H1 (cell line): ENCODE results near the gene NDUFA13. TPM values are rescaled to one million over a fixed set of nuclear protein-coding genes. Genes with fewer than 3 reads are reported as not detected.
A peak's percentile ranks its signal among the peaks of the same experiment; 100 is the strongest.

Experiments
- CTCF ChIA-PET: fragments of 300-600 bp; sonication (Branson Sonifier 250); formaldehyde crosslinking; loops from one replicate; lab custom pipeline; 2021; ENCODE audit not compliant: partially characterized antibody; lab: Charles Lee
- POLR2A ChIA-PET: fragments of 300-600 bp; sonication (Branson Sonifier 250); formaldehyde crosslinking; loops from one replicate; lab custom pipeline; 2021; ENCODE audit warnings: inconsistent platforms; ENCODE audit not compliant: partially characterized antibody; lab: Charles Lee
- DNase-seq, 2 experiments: peaks; one replicate each; pipeline versions ENCODE4 v3.0.0 to v3.0.0-alpha.2; 2010 to 2022; ENCODE audit warnings: low spot score in 2 of 2, low read depth in 1 of 2, mixed read lengths in 1 of 2
- FAIRE-seq: peaks from 2 replicates; lab custom pipeline; 2011; peaks lifted over from hg19 to GRCh38; lab: Jason Lieb, UNC
- H2AFZ ChIP-seq: 2 replicates; pipeline ENCODE4 v1.8.1; 2012; ENCODE audit warnings: low read length, inconsistent platforms
- H2AK5ac ChIP-seq: 2 replicates; pipeline ENCODE4 v1.6.1; 2013; ENCODE audit warnings: low read depth, low read length
- H2BK120ac ChIP-seq: replicated peaks from 2 replicates; pipeline ENCODE3; 2013; ENCODE audit warnings: low read depth, low read length, inconsistent platforms
- H2BK12ac ChIP-seq: 2 replicates; pipeline ENCODE4 v1.6.1; 2013; ENCODE audit warnings: low read depth, low read length
- H2BK15ac ChIP-seq: 2 replicates; pipeline ENCODE4 v1.6.1; 2013; ENCODE audit warnings: low read length
- H2BK20ac ChIP-seq: 2 replicates; pipeline ENCODE4 v1.6.1; 2013; ENCODE audit warnings: low read length
- H2BK5ac ChIP-seq: 2 replicates; pipeline ENCODE4 v1.6.1; 2013; ENCODE audit warnings: low read depth, low read length
- H3K14ac ChIP-seq: 2 replicates; pipeline ENCODE4 v1.6.1; 2013; ENCODE audit warnings: inconsistent platforms; ENCODE audit not compliant: insufficient read length
- H3K18ac ChIP-seq: 2 replicates; pipeline ENCODE4 v1.6.1; 2013; ENCODE audit warnings: low read length; ENCODE audit errors: extremely low read depth
- H3K23ac ChIP-seq: 2 replicates; pipeline ENCODE4 v1.6.1; 2013; ENCODE audit warnings: inconsistent platforms; ENCODE audit not compliant: insufficient read length
- H3K23me2 ChIP-seq: 2 replicates; pipeline ENCODE4 v1.6.1; 2013; ENCODE audit warnings: low read depth, low read length
- H3K27ac ChIP-seq: 2 replicates; pipeline ENCODE4 v1.6.1; 2011; ENCODE audit warnings: low read depth, low read length, inconsistent platforms
- H3K27me3 ChIP-seq, 4 experiments: replicated peaks in 1 of 4; 1 replicate in 1 of 4; 2 replicates in 3 of 4; pipeline versions ENCODE4 v1.6.1 to v1.8.1; 2011 to 2013; ENCODE audit warnings: low read length in 3 of 4, mild to moderate bottlenecking in 3 of 4, inconsistent platforms in 2 of 4, mixed read lengths in 2 of 4, moderate library complexity in 1 of 4; ENCODE audit not compliant: control insufficient read depth in 3 of 4, insufficient read depth in 3 of 4; ENCODE audit errors: extremely low read depth in 1 of 4
- H3K36me3 ChIP-seq, 4 experiments: 2 replicates each; pipeline versions ENCODE4 v1.6.1 to v1.8.1; 2011 to 2013; ENCODE audit warnings: mild to moderate bottlenecking in 4 of 4, low read length in 3 of 4, moderate library complexity in 2 of 4, control low read depth in 1 of 4, inconsistent platforms in 1 of 4; ENCODE audit not compliant: insufficient read depth in 4 of 4, control insufficient read depth in 2 of 4
- H3K4ac ChIP-seq: replicated peaks from 2 replicates; pipeline ENCODE3; 2013; ENCODE audit warnings: low read length, low read depth, mixed read lengths, inconsistent platforms; ENCODE audit not compliant: insufficient read length
- H3K4me1 ChIP-seq, 4 experiments: replicated peaks in 1 of 4; 1 replicate in 1 of 4; 2 replicates in 3 of 4; pipeline versions ENCODE4 v1.6.1 to v1.8.1; 2011 to 2013; ENCODE audit warnings: low read length in 3 of 4, inconsistent platforms in 2 of 4, mixed read lengths in 1 of 4; ENCODE audit not compliant: insufficient read depth in 4 of 4, control insufficient read depth in 3 of 4
- H3K4me2 ChIP-seq, 2 experiments: 2 replicates each; pipeline versions ENCODE4 v1.6.1 to v1.8.1; 2011 to 2013; ENCODE audit warnings: low read depth in 2 of 2, low read length in 2 of 2, control low read depth in 1 of 2, inconsistent platforms in 1 of 2, mild to moderate bottlenecking in 1 of 2; ENCODE audit not compliant: insufficient read depth in 1 of 2
- H3K4me3 ChIP-seq, 4 experiments: fragments of 200-600, 300-600 bp in 1 of 4; sonication (generic), shearing (Covaris generic), sonication (Bioruptor Twin) in 1 of 4; 2 replicates each; pipeline versions ENCODE4 v1.5.1 to v1.8.1; 2011 to 2016; ENCODE audit warnings: low read length in 4 of 4, low read depth in 3 of 4, control low read depth in 2 of 4, inconsistent platforms in 2 of 4, mild to moderate bottlenecking in 2 of 4, mixed read lengths in 1 of 4, moderate library complexity in 1 of 4; ENCODE audit not compliant: insufficient read depth in 2 of 4; ENCODE audit errors: extremely low read depth in 1 of 4
- H3K56ac ChIP-seq: replicated peaks from 2 replicates; pipeline ENCODE3; 2013; ENCODE audit warnings: low read depth, mild to moderate bottlenecking, mixed read lengths, low read length, inconsistent platforms; ENCODE audit not compliant: insufficient read length
- H3K79me1 ChIP-seq: 2 replicates; pipeline ENCODE4 v1.6.1; 2013; ENCODE audit warnings: low read depth, low read length, control low read depth
- H3K79me2 ChIP-seq, 2 experiments: 2 replicates each; pipeline versions ENCODE4 v1.6.1 to v1.8.1; 2012 to 2013; ENCODE audit warnings: low read length in 2 of 2, mild to moderate bottlenecking in 2 of 2, inconsistent platforms in 1 of 2; ENCODE audit not compliant: insufficient read depth in 2 of 2, control insufficient read depth in 1 of 2
- H3K9ac ChIP-seq, 4 experiments: replicated peaks in 1 of 4; 1 replicate in 1 of 4; 2 replicates in 3 of 4; pipeline versions ENCODE4 v1.6.1 to v1.8.1; 2011 to 2013; ENCODE audit warnings: low read depth in 3 of 4, low read length in 3 of 4, control low read depth in 2 of 4, mild to moderate bottlenecking in 2 of 4, moderate library complexity in 2 of 4, inconsistent platforms in 1 of 4; ENCODE audit errors: extremely low read depth in 1 of 4
- H3K9me3 ChIP-seq, 2 experiments: 2 replicates each; pipeline versions ENCODE4 v1.6.1 to v1.8.1; 2012 to 2013; ENCODE audit warnings: mild to moderate bottlenecking in 2 of 2, moderate library complexity in 2 of 2, control low read depth in 1 of 2, inconsistent platforms in 1 of 2, low read depth in 1 of 2, low read length in 1 of 2, mixed read lengths in 1 of 2; ENCODE audit not compliant: insufficient read depth in 2 of 2
- H4K20me1 ChIP-seq, 2 experiments: replicated peaks in 1 of 2; 2 replicates each; pipeline versions ENCODE3 to v1.8.1; 2011 to 2013; ENCODE audit warnings: inconsistent platforms in 2 of 2, low read length in 2 of 2, mild to moderate bottlenecking in 1 of 2; ENCODE audit not compliant: insufficient read depth in 2 of 2, control insufficient read depth in 1 of 2
- H4K5ac ChIP-seq: 2 replicates; pipeline ENCODE4 v1.6.1; 2013; ENCODE audit warnings: low read length, low read depth, mixed read lengths, inconsistent platforms; ENCODE audit not compliant: insufficient read length
- H4K8ac ChIP-seq: 2 replicates; pipeline ENCODE4 v1.8.0; 2013; ENCODE audit warnings: mild to moderate bottlenecking, moderate library complexity, low read length, inconsistent platforms; ENCODE audit not compliant: insufficient read depth; ENCODE audit errors: extremely low read depth
- H4K91ac ChIP-seq: replicated peaks from 2 replicates; pipeline ENCODE3; 2013; ENCODE audit warnings: low read length, mixed read lengths, inconsistent platforms; ENCODE audit not compliant: insufficient read length
- ATF3 ChIP-seq: IDR thresholded peaks from 2 replicates; pipeline ENCODE4 v1.6.1; 2011; ENCODE audit warnings: low read depth, mild to moderate bottlenecking, low read length; ENCODE audit not compliant: insufficient read depth
- CBX5 ChIP-seq: fragments of 300-800, 300-1000 bp; sonication (generic); IDR thresholded peaks from 2 replicates; pipeline ENCODE4 v1.7.1; 2016; ENCODE audit warnings: antibody characterized with exemption, low read length, low read depth
- CEBPB ChIP-seq: IDR thresholded peaks from 2 replicates; pipeline ENCODE4 v1.6.1; 2012; ENCODE audit warnings: low read depth, low read length
- CTBP2 ChIP-seq: IDR thresholded peaks from 2 replicates; pipeline ENCODE4 v1.7.0; 2011; ENCODE audit warnings: borderline replicate concordance, mild to moderate bottlenecking, moderate library complexity, mixed read lengths, low read length; ENCODE audit not compliant: insufficient read depth, insufficient read length
- E2F6 ChIP-seq: IDR thresholded peaks from 2 replicates; pipeline ENCODE4 v1.6.1; 2012; ENCODE audit warnings: inconsistent platforms
- GABPA ChIP-seq: IDR thresholded peaks from 2 replicates; pipeline ENCODE4 v1.6.1; 2011; ENCODE audit warnings: mild to moderate bottlenecking, low read length, moderate library complexity, borderline replicate concordance; ENCODE audit not compliant: insufficient read depth
- HDAC2 ChIP-seq, 2 experiments: fragments of 300-600 bp in 1 of 2; sonication (generic) in 1 of 2; IDR thresholded peaks; 2 replicates each; pipeline ENCODE4 v1.6.1; 2011 to 2012; ENCODE audit warnings: low read depth in 2 of 2, low read length in 2 of 2, mild to moderate bottlenecking in 2 of 2, moderate library complexity in 2 of 2, borderline replicate concordance in 1 of 2, inconsistent platforms in 1 of 2
- SAP30 ChIP-seq: fragments of 300-600 bp; sonication (generic); IDR thresholded peaks from 2 replicates; pipeline ENCODE4 v1.7.1; 2012; ENCODE audit warnings: low read length, moderate library complexity, mild to moderate bottlenecking, inconsistent platforms; ENCODE audit not compliant: insufficient read depth, insufficient replicate concordance
- SIRT6 ChIP-seq: IDR thresholded peaks from one replicate; pipeline ENCODE4 v1.7.1; 2012; ENCODE audit warnings: low read length, inconsistent platforms
- TAF1 ChIP-seq: IDR thresholded peaks from 2 replicates; pipeline ENCODE4 v1.6.1; 2011; ENCODE audit warnings: mild to moderate bottlenecking, low read depth, low read length
- TBP ChIP-seq: IDR thresholded peaks from 2 replicates; pipeline ENCODE4 v1.6.1; 2011; ENCODE audit warnings: low read depth, low read length, improper control_type of control experiment
- TEAD4 ChIP-seq: IDR thresholded peaks from 2 replicates; pipeline ENCODE4 v1.6.1; 2012; ENCODE audit warnings: low read depth, low read length, inconsistent platforms, mixed read lengths
- WGBS, 2 experiments: shearing (Covaris generic) in 1 of 2; methylation state at CpG; one replicate each; pipeline versions ENCODE4 v1.1.6 to v1.1.7; 2013 to 2015; ENCODE audit warnings: low lambda C conversion rate in 2 of 2, mixed read lengths in 2 of 2, inconsistent platforms in 1 of 2, low coverage in 1 of 2, missing lambda C conversion rate in 1 of 2; ENCODE audit not compliant: insufficient replicate concordance in 2 of 2, insufficient coverage in 1 of 2, insufficient read length in 1 of 2; ENCODE audit errors: extremely low coverage in 1 of 2, missing lambda C conversion rate in 1 of 2; 5-methylcytosine and 5-hydroxymethylcytosine counted together
- polyA plus RNA-seq, 7 experiments: library from polyadenylated mRNA; depleted of rRNA in 3 of 7; stranded (reverse) in 5 of 7; unstranded in 2 of 7; fragments of >200 nt in 5 of 7; fragments of 200-250 nt in 2 of 7; gene quantifications; 1 replicate in 5 of 7; 2 replicates in 1 of 7; 4 replicates in 1 of 7; pipeline versions ENCODE4 v1.2.1 to v1.2.3, GENCODE V29; 2011 to 2013; ENCODE audit warnings: missing spikeins in 2 of 7, mixed read lengths in 2 of 7
- total RNA-seq: library from RNA; stranded (reverse); fragmentation: NEBNext Ultra II Directional; extraction: Animal tissue kit (Norgen Biotek cat#: 25700); gene quantifications from 2 replicates; pipeline ENCODE4 v1.2.1, GENCODE V29; 2021

The NDUFA13 gene
- total and polyA plus RNA-seq, 2 of the 8 experiments (the other 6 are each of a cell fraction or from before 2014, with no cell fraction given): 413 to 1,105 TPM

GRCh38 chr19:19542507-19542906 is 26.5 kb downstream of the NDUFA13 start:
- Histone ChIP-seq H3K56ac (no peak overlapping the region), H3K4me2 (no peak overlapping the region), H3K4ac (no peak overlapping the region), H4K20me1 (peaks cover 3% of the 10 kb centered on the region in 2 experiments), H3K4me3 (no peak overlapping the region), H3K18ac (no peak overlapping the region), H4K5ac (no peak overlapping the region), H2AFZ (no peak overlapping the region), H2BK15ac (no peak overlapping the region), H3K79me1 (no peaks in the 10 kb centered on the region), H2BK12ac (peak overlapping the region; percentile 75; the same call in 1 of the 2 replicates), H3K79me2 (no peaks in the 10 kb centered on the region), H3K23me2 (peaks cover 9% of the 10 kb centered on the region; the same call in 1 of the 2 replicates), H3K9me3 (peaks cover 0 to 4% of the 10 kb centered on the region in 2 experiments; a peak in 1 of 4 replicates), H2BK20ac (0 out of 2 replicates have a peak overlapping the region, but pooled peaks have one; percentile 18), H3K9ac (no peak overlapping the region), H4K91ac (no peak overlapping the region), H3K36me3 (no peaks in the 10 kb centered on the region), H3K27me3 (peaks cover 6 to 26% (median 20%) of the 10 kb centered on the region in 4 experiments), H3K27ac (no peak overlapping the region), H3K4me1 (peaks cover 0 to 8% (median 3%) of the 10 kb centered on the region in 4 experiments; a peak in 3 of 7 replicates), H3K23ac (no peak overlapping the region), H4K8ac (no peak overlapping the region), H2AK5ac (no peak overlapping the region; the same call in 1 of the 2 replicates), H3K14ac (no peak overlapping the region), H2BK120ac (no peak overlapping the region), H2BK5ac (no peak overlapping the region)
- DNase-seq (no peak), FAIRE-seq (no peak)
- POLR2A ChIA-PET: interaction anchor here (1.0 to 1.8 kb wide), 3 partner anchors 9 to 27 kb away, joined by 3 to 4 read pairs (median 4); partner anchors contain the start of gene NDUFA13
- WGBS, 2 experiments: 89% methylated on average over 12 of the region's 12 CpGs; no CpG with 5 or more reads in 1 of the 2 experiments
- CTCF ChIA-PET: interaction anchor here (1.6 to 15.7 kb wide), 3 partner anchors 10 to 21 kb away, joined by 6 to 223 read pairs (median 9); no protein-coding TSS in a partner anchor
- TF ChIP-seq TBP: no peak
- no peak for TF ChIP-seq CTBP2
- TF ChIP-seq SIRT6: no peak
- TF ChIP-seq GABPA: no peak
- no peak for TF ChIP-seq SAP30
- TF ChIP-seq CBX5: no peak
- TF ChIP-seq E2F6: no peak
- TF ChIP-seq TEAD4: no peak
- no peak for TF ChIP-seq ATF3
- TF ChIP-seq TAF1: no peak
- TF ChIP-seq CEBPB: no peak
- TF ChIP-seq HDAC2 (IDR thresholded peaks at IDR 0.05; ENCODE audit: borderline replicate concordance in 1 of 2, low read depth in 2 of 2, low read length in 2 of 2): no peak
